ENCODE measurements around the gene ACSM3. TPM values are rescaled to one million over a fixed set of nuclear protein-coding genes. Genes with fewer than 3 reads are reported as not detected.

The ACSM3 gene
- total RNA-seq, 2 experiments from 2014 or later = 4.6 to 6.2 TPM

GRCh38 chr16:20784204-20784603 is 20.4 kb downstream of the ACSM3 start:
- H3K27ac ChIP-seq (ENCODE audit: low read depth in 1 of 2, low read length in 2 of 2) = no peak overlapping the region
- H3K4me3 ChIP-seq (ENCODE audit: low read length) = no peak overlapping the region
- H3K4me3 Mint-ChIP-seq = no peak overlapping the region
- no peaks in the 10 kb centered on the region for H3K27me3 ChIP-seq (ENCODE audit: control insufficient read depth in 1 of 2, insufficient read depth in 2 of 2, low read length in 2 of 2)
- H3K4me1 Mint-ChIP-seq (ENCODE audit: low read depth) = no peaks in the 10 kb centered on the region
- no peak for TF ChIP-seq CTCF (IDR thresholded peaks at IDR 0.05)
- no peak for DNase-seq
- no peaks in the 10 kb centered on the region for H3K27me3 Mint-ChIP-seq
- H3K36me3 Mint-ChIP-seq (ENCODE audit: low read depth) = peaks cover 13% of the 10 kb centered on the region
- no peak for ATAC-seq (ENCODE audit: poor library complexity)
- intact Hi-C loops (cut with DNase I, micrococcal nuclease) = no loop called here
- no peaks in the 10 kb centered on the region for H3K9me3 ChIP-seq (ENCODE audit: control insufficient read depth in 1 of 2, insufficient read depth in 1 of 2, low read length in 2 of 2)
- CTCF ChIA-PET = no interaction called here
- no peaks in the 10 kb centered on the region for H3K9me3 Mint-ChIP-seq
- POLR2A ChIA-PET = no interaction called here
- H3K4me1 ChIP-seq (ENCODE audit: insufficient read depth, low read length) = no peaks in the 10 kb centered on the region
- no peaks in the 10 kb centered on the region for H3K36me3 ChIP-seq (ENCODE audit: insufficient read depth, low read length)
- no peak overlapping the region for H3K27ac Mint-ChIP-seq

GRCh38 chr16:20789130-20789529 is 25.3 kb downstream of the ACSM3 start:
- H3K4me3 Mint-ChIP-seq = no peak overlapping the region
- no peaks in the 10 kb centered on the region for H3K36me3 Mint-ChIP-seq (ENCODE audit: low read depth)
- ATAC-seq (ENCODE audit: poor library complexity) = no peak
- intact Hi-C loops (cut with DNase I, micrococcal nuclease) = no loop called here
- no peaks in the 10 kb centered on the region for H3K27me3 ChIP-seq (ENCODE audit: control insufficient read depth in 1 of 2, insufficient read depth in 2 of 2, low read length in 2 of 2)
- H3K4me3 ChIP-seq (ENCODE audit: low read length) = no peak overlapping the region
- POLR2A ChIA-PET = no interaction called here
- no peaks in the 10 kb centered on the region for H3K27me3 Mint-ChIP-seq
- no peak overlapping the region for H3K27ac Mint-ChIP-seq
- no peaks in the 10 kb centered on the region for H3K4me1 Mint-ChIP-seq (ENCODE audit: low read depth)
- CTCF ChIA-PET = interaction anchor here (0.7 kb wide), 2 partner anchors 16 to 156 kb away, joined by 3 read pairs; no protein-coding TSS in a partner anchor
- H3K4me1 ChIP-seq (ENCODE audit: insufficient read depth, low read length) = no peaks in the 10 kb centered on the region
- no peak for DNase-seq
- H3K9me3 ChIP-seq (ENCODE audit: control insufficient read depth in 1 of 2, insufficient read depth in 1 of 2, low read length in 2 of 2) = no peaks in the 10 kb centered on the region
- no peaks in the 10 kb centered on the region for H3K9me3 Mint-ChIP-seq
- H3K36me3 ChIP-seq (ENCODE audit: insufficient read depth, low read length) = no peaks in the 10 kb centered on the region
- TF ChIP-seq CTCF (IDR thresholded peaks at IDR 0.05) = no peak
- H3K27ac ChIP-seq (ENCODE audit: low read depth in 1 of 2, low read length in 2 of 2) = no peak overlapping the region

GRCh38 chr16:20791923-20792612 is 28.3 kb downstream of the ACSM3 start:
- no peak for DNase-seq
- Histone ChIP-seq H3K36me3 (ENCODE audit: insufficient read depth, low read length) (no peaks in the 10 kb centered on the region), H3K4me3 (ENCODE audit: low read length) (no peak overlapping the region), H3K4me1 (ENCODE audit: insufficient read depth, low read length) (no peaks in the 10 kb centered on the region), H3K27ac (ENCODE audit: low read depth in 1 of 2, low read length in 2 of 2) (no peak overlapping the region), H3K27me3 (ENCODE audit: control insufficient read depth in 1 of 2, insufficient read depth in 2 of 2, low read length in 2 of 2) (no peaks in the 10 kb centered on the region), H3K9me3 (ENCODE audit: control insufficient read depth in 1 of 2, insufficient read depth in 1 of 2, low read length in 2 of 2) (no peaks in the 10 kb centered on the region)
- Mint-ChIP-seq H3K4me1 (ENCODE audit: low read depth) (no peaks in the 10 kb centered on the region), H3K27ac (no peak overlapping the region), H3K9me3 (no peaks in the 10 kb centered on the region), H3K27me3 (no peaks in the 10 kb centered on the region), H3K36me3 (ENCODE audit: low read depth) (no peaks in the 10 kb centered on the region), H3K4me3 (no peak overlapping the region)
- intact Hi-C loops (cut with DNase I, micrococcal nuclease) = no loop called here
- ATAC-seq (ENCODE audit: poor library complexity) = no peak
- CTCF ChIA-PET = no interaction called here
- no peak for TF ChIP-seq CTCF (IDR thresholded peaks at IDR 0.05)
- POLR2A ChIA-PET = no interaction called here

Measured in CD4-positive, alpha-beta T cell (primary cell).